A549 treated with ZK216348 at 1 μM for 4 hours (cell line): ENCODE measurements around the gene EIF2B4. TPM values are rescaled to one million over a fixed set of nuclear protein-coding genes. Genes with fewer than 3 reads are reported as not detected.

ENCODE experiments used
- total RNA-seq: library from RNA; stranded (reverse); fragments of 200-300 nt; extraction: Qiagen RNA extraction; gene quantifications from 5 replicates; pipeline ENCODE4 v1.2.3, GENCODE V29; 2022; ENCODE audit warnings: low read depth

Gene EIF2B4
- total RNA-seq: 54.9 to 66.2 TPM (median 62.1 TPM) in 5 replicates

DNA sequence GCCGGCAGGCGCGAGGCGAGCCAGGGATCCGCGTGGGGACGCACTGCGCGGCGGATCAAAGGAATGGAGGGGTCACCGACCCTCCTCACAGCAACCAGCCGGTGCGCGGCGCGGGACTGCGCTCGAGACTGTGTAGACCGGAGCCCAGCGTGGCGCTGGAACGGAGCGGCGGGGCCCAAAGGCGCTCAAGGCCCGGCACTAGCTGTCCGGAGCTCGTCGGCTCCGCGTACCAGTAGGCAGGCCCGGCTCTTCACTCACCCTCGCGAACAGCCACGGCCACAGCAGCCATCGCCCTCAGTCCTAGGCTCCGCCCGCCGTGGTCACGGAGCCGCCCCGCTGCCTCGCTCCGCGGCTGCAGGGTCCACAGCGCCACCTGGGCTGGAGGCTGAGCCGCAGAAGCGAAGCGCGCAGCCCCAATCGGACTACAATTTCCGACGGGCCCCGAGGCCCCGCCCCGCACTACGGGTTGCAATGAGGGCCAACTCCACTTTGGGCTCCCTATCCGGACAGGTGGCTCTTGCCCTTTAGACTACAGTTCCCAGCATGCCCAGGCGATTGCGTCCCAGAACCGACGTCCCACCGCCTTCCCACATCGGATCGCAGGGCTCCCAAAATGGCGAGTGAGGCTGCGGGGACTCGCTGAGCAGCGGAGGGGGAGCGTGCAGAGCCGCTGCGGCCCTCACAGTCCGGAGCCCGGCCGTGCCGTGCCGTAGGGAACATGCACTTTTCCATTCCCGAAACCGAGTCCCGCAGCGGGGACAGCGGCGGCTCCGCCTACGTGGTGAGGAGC lies at the start of gene EIF2B4, which contains the start of gene SNX17:
Gene EIF2B4 (minus strand): TSS at position 313 of the 790 bp plus-strand sequence. CDS start 24 bp downstream, at position 289.
Gene SNX17 (plus strand): TSS at position 591 of the 790 bp plus-strand sequence. CDS start 128 bp downstream, at position 719.

DNA sequence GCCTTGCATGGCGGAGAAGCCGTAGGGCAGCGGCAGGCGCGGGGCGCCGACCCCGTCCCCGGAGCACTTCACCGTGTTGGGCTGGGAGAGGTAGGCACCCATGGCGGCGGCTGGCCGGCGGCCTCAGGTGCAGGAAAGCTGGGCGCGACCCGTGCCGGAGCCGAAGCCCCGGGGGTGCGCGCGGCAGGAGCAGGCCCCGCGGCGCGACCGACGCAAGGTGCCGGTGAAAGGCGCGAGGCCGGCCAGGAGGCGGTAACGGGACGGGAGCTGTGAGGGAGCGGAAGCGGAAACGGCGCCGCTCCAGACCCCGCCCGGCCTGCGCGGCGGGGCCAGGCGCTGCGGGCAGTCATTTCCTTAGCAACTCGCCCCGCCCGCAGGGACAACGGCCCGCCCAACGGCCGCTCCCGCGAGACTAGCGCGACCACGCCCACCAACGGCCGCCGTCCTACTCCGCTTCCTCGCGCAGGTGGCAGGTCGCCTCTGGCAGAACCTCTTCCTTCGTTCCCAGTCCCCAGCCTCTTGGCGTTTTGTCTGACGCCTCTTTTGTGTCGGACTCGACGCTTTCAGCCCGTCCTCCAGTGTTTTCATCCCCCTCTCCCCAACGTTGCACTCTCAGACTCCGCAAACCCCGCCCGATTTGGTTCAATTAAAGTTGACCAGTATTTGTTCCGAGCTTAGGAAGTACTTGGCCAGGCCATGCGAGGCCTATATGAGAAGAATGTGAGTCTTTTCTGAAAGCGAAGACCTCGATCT lies 39.4 kb upstream of the EIF2B4 start, which contains the start of gene PPM1G:
Gene PPM1G (minus strand): TSS at position 271 of the 753 bp plus-strand sequence. CDS start 169 bp downstream, at position 102.

DNA sequence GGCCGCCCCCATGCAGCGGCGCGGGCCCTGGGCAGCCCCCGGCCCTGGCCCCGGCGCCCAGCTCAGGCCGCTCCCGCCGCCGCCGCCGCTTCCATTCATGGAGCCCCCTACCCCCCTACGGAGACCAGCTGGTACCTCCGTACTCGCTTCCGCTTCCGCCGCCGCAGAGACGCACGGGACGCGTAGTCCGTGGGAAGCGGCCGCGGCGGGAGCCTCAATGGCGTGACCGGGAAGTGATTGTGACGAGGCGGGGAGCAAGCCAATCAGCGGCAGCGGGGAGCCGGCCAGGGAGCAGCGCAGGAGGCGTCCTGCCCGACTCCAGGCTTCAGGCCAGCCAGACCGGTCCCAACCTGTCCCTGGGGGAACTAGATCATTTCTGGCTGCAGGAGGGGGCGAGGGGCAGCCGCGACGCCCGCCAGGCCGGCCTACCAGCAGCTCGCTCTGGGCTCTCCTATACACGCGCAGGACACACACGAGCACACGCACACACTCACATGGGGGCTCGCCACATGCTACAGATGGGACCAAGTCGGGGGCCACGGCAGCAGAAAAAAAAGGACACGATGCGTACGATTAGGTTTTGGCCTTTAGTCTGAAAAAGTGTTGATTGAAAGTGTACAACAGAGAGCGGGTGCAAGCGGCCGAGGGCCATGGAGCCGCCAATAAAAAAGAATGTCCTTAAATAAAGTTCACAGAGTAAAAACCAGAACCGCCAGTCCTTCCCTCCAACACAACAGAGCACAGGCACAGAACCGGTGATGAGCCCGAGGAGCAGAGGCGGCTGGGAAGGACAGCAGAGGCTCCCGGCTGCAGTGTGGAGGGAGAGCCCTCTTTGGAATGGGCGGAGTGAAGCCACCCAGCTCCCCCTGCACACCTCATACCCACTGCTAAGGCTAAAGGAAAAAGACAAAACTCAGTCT lies 10.7 kb upstream of the EIF2B4 start, which contains the start of gene ZNF513:
Gene ZNF513 (minus strand): TSS at position 109 of the 920 bp plus-strand sequence. CDS start 208 bp downstream, outside the sequence.

DNA sequence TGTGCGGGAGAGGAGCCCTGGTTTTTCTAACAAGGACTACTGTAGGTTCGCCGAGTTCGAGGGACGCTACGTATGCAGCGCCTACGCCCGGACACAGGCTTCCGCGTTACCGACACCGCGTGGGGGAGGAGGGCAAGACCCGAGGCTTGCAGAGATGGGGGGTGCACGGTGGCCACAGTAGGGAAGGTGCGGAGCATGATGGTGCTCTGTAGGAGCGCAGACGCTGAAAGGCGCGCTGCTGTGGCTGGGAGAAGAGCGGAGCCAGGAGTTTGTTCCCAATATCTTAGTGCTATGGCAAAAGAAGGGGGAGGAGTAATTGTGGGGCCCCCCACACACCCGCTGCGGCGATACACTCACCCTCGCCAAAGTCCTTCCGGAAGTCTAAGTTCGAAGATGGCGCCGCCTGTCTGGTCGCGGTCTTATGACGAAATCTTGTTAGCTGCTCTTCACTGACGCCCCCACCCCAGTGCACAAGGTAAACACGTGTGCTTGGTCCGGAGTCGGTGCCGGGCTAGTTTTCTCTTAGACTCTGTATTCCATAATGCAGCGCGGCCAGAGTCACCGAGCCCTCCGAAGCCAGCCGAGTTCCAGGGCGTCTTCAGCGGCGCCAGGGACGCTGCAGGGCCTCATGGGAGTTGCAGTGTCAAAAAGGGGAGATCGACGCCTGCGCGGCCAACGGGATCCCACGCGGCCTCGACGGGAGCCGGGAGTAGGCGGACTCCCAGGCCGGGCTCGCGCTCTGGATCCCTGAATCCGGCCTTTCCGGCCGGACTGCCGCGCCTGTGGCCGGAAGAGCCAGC lies 13.6 kb downstream of the EIF2B4 start, which contains the start of gene GTF3C2:
Gene GTF3C2 (minus strand): TSS at position 383 of the 800 bp plus-strand sequence. CDS start 13,210 bp downstream, outside the sequence.

DNA sequence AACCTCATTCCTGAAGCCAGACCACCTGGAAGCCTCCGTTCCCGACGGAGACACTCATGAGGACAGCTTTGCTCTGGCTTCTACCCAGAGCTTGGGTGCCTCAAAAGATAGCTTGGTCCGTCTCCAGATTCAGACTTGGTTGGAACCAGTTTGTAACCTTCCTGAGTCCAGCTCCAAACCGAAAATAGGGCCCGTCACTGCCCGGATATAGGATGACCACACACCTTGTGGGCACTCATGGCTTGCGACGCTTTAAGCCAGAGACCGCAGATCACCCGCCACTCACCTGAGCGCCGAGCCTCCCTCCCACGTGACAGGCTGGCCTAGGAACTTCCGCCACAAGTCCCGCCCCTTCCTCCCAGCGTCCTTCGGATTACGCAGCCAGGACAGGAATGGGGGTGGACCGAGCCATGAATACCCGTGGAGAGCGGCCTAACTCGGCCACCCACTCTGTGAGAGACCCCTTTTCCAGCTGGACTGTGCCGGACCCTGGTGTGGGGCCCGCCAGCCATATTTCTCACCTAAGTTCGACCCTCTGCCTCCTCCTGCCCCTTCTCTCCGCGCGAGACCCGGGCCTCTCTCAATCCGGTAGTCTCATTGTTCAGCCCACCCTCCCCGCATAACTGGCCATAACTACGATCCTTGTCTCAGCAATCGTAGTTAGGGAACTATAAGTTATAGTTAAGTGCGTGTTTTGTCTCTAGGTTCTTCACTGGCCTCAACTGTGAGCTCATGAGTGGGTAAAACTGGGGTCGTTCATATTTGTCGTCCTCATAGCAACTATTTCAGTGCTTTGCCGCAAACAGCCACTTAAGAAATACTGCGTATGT lies 47.2 kb downstream of the EIF2B4 start, which contains the start of gene MPV17:
Gene MPV17 (minus strand): TSS at position 332 of the 830 bp plus-strand sequence. CDS start 580 bp downstream, outside the sequence.

Other genes starting within 250 kb of the EIF2B4 start
- 0.87 to 2.4 TPM (median 1.3 TPM) in 5 replicates for gene ABHD1, start 246.5 kb downstream of the EIF2B4 start, total RNA-seq
- 38.6 to 67.3 TPM (median 64.4 TPM) in 5 replicates for gene PREB, start 235.7 kb downstream of the EIF2B4 start, total RNA-seq
- gene PRR30, start 230.9 kb downstream of the EIF2B4 start, total RNA-seq: not detected in 5 replicates
- gene TCF23, start 221.3 kb downstream of the EIF2B4 start, total RNA-seq: not detected in 5 replicates
- 204 to 216 TPM (median 209 TPM) in 5 replicates for gene ATRAID, start 158.3 kb downstream of the EIF2B4 start, total RNA-seq
- gene SLC5A6, start 158.1 kb downstream of the EIF2B4 start, total RNA-seq: 52.3 to 74.6 TPM (median 73.0 TPM) in 5 replicates
- 38.9 to 70.4 TPM (median 69.8 TPM) in 5 replicates for gene CAD, start 153.0 kb downstream of the EIF2B4 start, total RNA-seq
- gene SLC30A3, start 107.3 kb downstream of the EIF2B4 start, total RNA-seq: 1.9 to 4.2 TPM (median 3.6 TPM) in 5 replicates
- gene DNAJC5G, start 94.9 kb downstream of the EIF2B4 start, total RNA-seq: not detected in 5 replicates
- 0.40 to 0.73 TPM (median 0.57 TPM) in 5 replicates for gene TRIM54, start 87.9 kb downstream of the EIF2B4 start, total RNA-seq
- 1.3 to 2.5 TPM (median 1.6 TPM) in 5 replicates for gene UCN, start 61.9 kb downstream of the EIF2B4 start, total RNA-seq
- gene MPV17, start 47.2 kb downstream of the EIF2B4 start, total RNA-seq: 69.5 to 99.3 TPM (median 89.0 TPM) in 5 replicates
- 57.1 to 70.8 TPM (median 62.9 TPM) in 5 replicates for gene GTF3C2, start 13.6 kb downstream of the EIF2B4 start, total RNA-seq
- 123 to 145 TPM (median 138 TPM) in 5 replicates for gene SNX17, start 278 bp upstream of the EIF2B4 start, total RNA-seq
- 6.2 to 14.6 TPM (median 14.5 TPM) in 5 replicates for gene ZNF513, start 10.4 kb upstream of the EIF2B4 start, total RNA-seq
- 148 to 181 TPM (median 176 TPM) in 5 replicates for gene PPM1G, start 39.3 kb upstream of the EIF2B4 start, total RNA-seq
- gene NRBP1, start 58.3 kb upstream of the EIF2B4 start, total RNA-seq: 111 to 138 TPM (median 135 TPM) in 5 replicates
- gene KRTCAP3, start 72.0 kb upstream of the EIF2B4 start, total RNA-seq: 0.64 to 0.94 TPM (median 0.74 TPM) in 5 replicates
- 6.6 to 12.6 TPM (median 8.8 TPM) in 5 replicates for gene IFT172, start 119.4 kb upstream of the EIF2B4 start, total RNA-seq
- 3.3 to 6.4 TPM (median 4.1 TPM) in 5 replicates for gene FNDC4, start 124.9 kb upstream of the EIF2B4 start, total RNA-seq
- gene GCKR, start 126.5 kb upstream of the EIF2B4 start, total RNA-seq: 0.28 to 0.77 TPM (median 0.36 TPM) in 4 of 5 replicates, not detected in the other
- 15.5 to 19.4 TPM (median 18.4 TPM) in 5 replicates for gene ZNF512, start 212.7 kb upstream of the EIF2B4 start, total RNA-seq